Kidney (tissue), 14 donors: ENCODE measurements around the gene MST1. TPM values are rescaled to one million over a fixed set of nuclear protein-coding genes. Genes with fewer than 3 reads are reported as not detected.
A peak's percentile ranks its signal among the peaks of the same experiment; 100 is the strongest.

Experiments used
- DNase-seq, 5 donors: peaks; one replicate each; pipeline ENCODE4 v3.0.0-alpha.2; 2013 to 2020
- FAIRE-seq: peaks from 2 replicates; lab custom pipeline; 2012; peaks lifted over from hg19 to GRCh38; lab: Jason Lieb, UNC
- H3K27ac ChIP-seq, 2 donors: one replicate each; pipeline ENCODE4 v1.7.0; 2013; ENCODE audit warnings: low read depth in 2 of 2, low read length in 2 of 2, inconsistent platforms in 1 of 2
- H3K27me3 ChIP-seq: one replicate; pipeline ENCODE4 v1.7.1; 2013; ENCODE audit warnings: low read length, inconsistent platforms; ENCODE audit not compliant: control insufficient read depth, insufficient read depth
- H3K36me3 ChIP-seq, 3 donors: one replicate each; pipeline versions ENCODE4 v1.7.0 to v1.7.1; 2013; ENCODE audit warnings: low read length in 3 of 3, control low read depth in 1 of 3, inconsistent platforms in 1 of 3; ENCODE audit not compliant: insufficient read depth in 3 of 3, control insufficient read depth in 2 of 3
- H3K4me1 ChIP-seq, 3 donors: one replicate each; pipeline versions ENCODE4 v1.7.0 to v1.7.1; 2013; ENCODE audit warnings: low read length in 3 of 3, inconsistent platforms in 1 of 3, low read depth in 1 of 3; ENCODE audit not compliant: control insufficient read depth in 2 of 3, insufficient read depth in 2 of 3
- H3K4me3 ChIP-seq, 3 donors: one replicate each; pipeline versions ENCODE4 v1.7.0 to v1.8.1; 2013; ENCODE audit warnings: low read length in 3 of 3, control low read depth in 1 of 3, inconsistent platforms in 1 of 3
- H3K9ac ChIP-seq, 3 donors: one replicate each; pipeline versions ENCODE4 v1.7.0 to v1.7.1; 2013; ENCODE audit warnings: low read length in 3 of 3, control low read depth in 1 of 3, inconsistent platforms in 1 of 3
- H3K9me3 ChIP-seq, 3 donors: one replicate each; pipeline versions ENCODE4 v1.7.0 to v1.7.1; 2013; ENCODE audit warnings: low read length in 3 of 3, control low read depth in 1 of 3, inconsistent platforms in 1 of 3; ENCODE audit not compliant: control insufficient read depth in 2 of 3, insufficient read depth in 1 of 3
- CTCF ChIP-seq: IDR thresholded peaks from 3 replicates; pipeline ENCODE4 v1.5.1; 2012; ENCODE audit warnings: mild to moderate bottlenecking, moderate library complexity, borderline replicate concordance; ENCODE audit not compliant: insufficient read depth; ENCODE audit errors: extremely low read depth
- intact Hi-C: fragments of 100-400 bp; cut with DNase I; formaldehyde crosslinking; loops from one replicate; pipeline ENCODE4 v1.11.1; 2022
- polyA plus RNA-seq: library from polyadenylated mRNA; stranded (reverse); fragments of 350-450 nt; fragmentation: Illumina TruSeq; extraction: RNeasy Lipid Tissue Mini Kit (QIAGEN cat#74804); gene quantifications from one replicate; pipeline ENCODE4 v1.2.3, GENCODE V29; 2014; ENCODE audit warnings: low read depth, low replicate concordance; ENCODE audit not compliant: insufficient read depth
- total RNA-seq: library from RNA; stranded (reverse); fragmentation: NEBNext Ultra II Directional; extraction: Animal tissue kit (Norgen Biotek cat#: 25700); gene quantifications from one replicate; pipeline ENCODE4 v1.2.1, GENCODE V29; 2021
- donor health status: control.
- donor health status: control.
- donor health status: control.
- donor health status: control.
- donor health status: control.
- donor health status: DM: yes; HTN: yes; CAD: no.
- donor health status: Normal renal cell carcinoma (clear cell type).

MST1 gene
- total and polyA plus RNA-seq, 2 donors from 2014 or later: 77.3 to 152 TPM

- FAIRE-seq (no peak), DNase-seq (peak; percentile 97 to 99 (median 98))
- H3K27ac ChIP-seq: peak within 1 kb of the TSS; percentile 93 to 95
- H3K9me3 ChIP-seq: no peaks in the 10 kb centered on the region
- intact Hi-C loops: no loop called here
- peak within 1 kb of the TSS; percentile 79 to 93 (median 91) for H3K4me3 ChIP-seq
- TF ChIP-seq CTCF: no peak
- peak within 1 kb of the TSS; percentile 72 to 96 (median 95) for H3K9ac ChIP-seq
- peaks cover 2 to 26% (median 16%) of the 10 kb centered on the region in 3 donors for H3K36me3 ChIP-seq
- no peaks in the 10 kb centered on the region for H3K27me3 ChIP-seq
- H3K4me1 ChIP-seq: peaks cover 0 to 32% (median 12%) of the 10 kb centered on the region in 3 donors
Observed at GRCh38 chr3:49723628-49724551, 34.6 kb upstream of the MST1 start, which contains the start of gene GMPPB. TSS of gene GMPPB (minus strand) at chr3:49723951. CDS start at chr3:49723726, 225 bp downstream.

GRCh38 chr3:49723296-49723627 is 34.0 kb upstream of the MST1 start:
- DNase-seq (peak; percentile 41 to 92 (median 62)), FAIRE-seq (no peak)
- peak overlapping the region; percentile 72 to 96 (median 95) for H3K9ac ChIP-seq
- H3K27me3 ChIP-seq: no peaks in the 10 kb centered on the region
- no peak for TF ChIP-seq CTCF
- H3K9me3 ChIP-seq: no peaks in the 10 kb centered on the region
- peak overlapping the region; percentile 93 to 95 for H3K27ac ChIP-seq
- H3K4me1 ChIP-seq: peaks cover 0 to 36% (median 12%) of the 10 kb centered on the region in 3 donors
- H3K4me3 ChIP-seq: peak overlapping the region; percentile 79 to 93 (median 91)
- H3K36me3 ChIP-seq: peaks cover 2 to 26% (median 16%) of the 10 kb centered on the region in 3 donors
- intact Hi-C loops: no loop called here

GRCh38 chr3:49722896-49723295 is 33.6 kb upstream of the MST1 start:
- H3K4me3 ChIP-seq: peak overlapping the region; percentile 79 to 93 (median 91)
- H3K27me3 ChIP-seq: no peaks in the 10 kb centered on the region
- intact Hi-C loops: no loop called here
- H3K27ac ChIP-seq: peak overlapping the region in 1 of 2 donors; percentile 95
- DNase-seq (peak in 1 of 5 donors; percentile 64), FAIRE-seq (no peak)
- peaks cover 1 to 23% (median 15%) of the 10 kb centered on the region in 3 donors for H3K36me3 ChIP-seq
- peaks cover 0 to 36% (median 12%) of the 10 kb centered on the region in 3 donors for H3K4me1 ChIP-seq
- no peaks in the 10 kb centered on the region for H3K9me3 ChIP-seq
- H3K9ac ChIP-seq: peak overlapping the region; percentile 72 to 96 (median 95)
- TF ChIP-seq CTCF: no peak
